GM19372 (cell line): ENCODE results near the gene CENPE.
A peak's percentile ranks its signal among the peaks of the same experiment; 100 is the strongest.

Experiments used
- ATAC-seq: cut with Tn5 transposase; IDR thresholded peaks from one replicate; pipeline ENCODE4 v1.9.1; 2021; ENCODE audit warnings: mild to moderate bottlenecking, low read depth, moderate library complexity; ENCODE audit not compliant: unreplicated experiment

The CENPE gene

DNA sequence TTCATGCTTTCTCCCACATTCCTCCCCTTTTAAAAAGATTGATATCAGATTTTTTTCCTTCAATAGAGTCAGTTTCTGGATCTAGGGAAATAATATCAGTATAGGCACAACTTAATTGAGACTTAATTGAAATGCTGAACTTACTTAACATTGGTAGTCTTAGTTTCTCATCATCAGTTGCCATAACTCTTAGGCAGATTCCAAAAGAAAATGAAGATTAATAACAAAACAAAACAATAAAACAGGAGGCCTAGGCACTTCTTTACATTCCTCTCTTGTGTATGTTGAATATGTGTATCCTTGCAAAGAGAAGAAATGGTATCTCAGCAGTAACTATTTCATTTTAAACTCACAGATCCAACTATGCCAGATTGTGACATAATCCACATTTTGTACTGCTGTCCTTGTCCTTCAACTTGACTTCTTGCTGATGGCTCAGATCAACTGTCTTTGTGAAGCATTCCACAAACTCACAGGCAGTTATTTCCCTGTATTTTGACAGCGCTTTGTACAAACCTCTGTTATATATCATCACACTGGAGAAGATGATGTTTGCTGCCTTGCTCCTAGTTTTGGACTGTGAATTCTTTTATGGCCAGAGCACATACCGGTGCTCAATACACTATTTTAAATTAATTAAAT is 112.5 kb downstream of the CENPE start:
- no peak for ATAC-seq

GRCh38 chr4:103079621-103080020 is 118.5 kb downstream of the CENPE start:
- ATAC-seq = no peak

DNA sequence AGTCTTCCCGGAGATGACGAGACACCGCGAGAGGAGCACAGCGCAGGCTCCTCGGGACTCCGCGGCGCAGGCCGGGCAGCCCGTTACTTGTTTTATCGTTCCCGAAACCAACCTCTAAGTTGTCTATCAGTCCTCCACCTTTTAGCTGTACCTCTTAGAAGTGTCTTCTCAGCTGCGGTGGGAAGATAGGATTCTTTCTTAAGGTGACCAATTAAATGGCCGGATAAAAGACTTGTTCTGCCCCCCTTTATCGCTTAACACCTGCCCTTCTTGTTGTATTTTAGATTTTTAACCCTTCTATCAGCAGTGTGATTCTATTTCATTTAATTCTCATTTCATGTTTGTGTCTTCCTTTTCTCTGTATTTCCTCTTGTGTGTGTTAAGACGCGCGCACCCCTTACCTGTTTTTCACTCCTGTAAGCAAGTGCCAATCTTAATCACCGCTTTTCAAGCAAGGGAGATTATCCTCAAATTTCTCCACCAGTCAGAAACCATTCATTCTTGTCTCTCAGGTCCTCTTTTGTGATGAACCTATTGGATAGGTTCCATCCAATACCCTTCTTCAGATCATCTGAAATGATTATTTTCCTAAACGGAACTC is 121.3 kb downstream of the CENPE start, which contains the start of gene SLC9B2:
TSS of gene SLC9B2 (minus strand) at position 15 of the 601 bp plus-strand sequence. CDS start 9,211 bp downstream, outside the sequence.
- ATAC-seq = peak; percentile 48

- peak; percentile 52 for ATAC-seq
Measured at GRCh38 chr4:103075894-103076746, 122.0 kb downstream of the CENPE start.

DNA sequence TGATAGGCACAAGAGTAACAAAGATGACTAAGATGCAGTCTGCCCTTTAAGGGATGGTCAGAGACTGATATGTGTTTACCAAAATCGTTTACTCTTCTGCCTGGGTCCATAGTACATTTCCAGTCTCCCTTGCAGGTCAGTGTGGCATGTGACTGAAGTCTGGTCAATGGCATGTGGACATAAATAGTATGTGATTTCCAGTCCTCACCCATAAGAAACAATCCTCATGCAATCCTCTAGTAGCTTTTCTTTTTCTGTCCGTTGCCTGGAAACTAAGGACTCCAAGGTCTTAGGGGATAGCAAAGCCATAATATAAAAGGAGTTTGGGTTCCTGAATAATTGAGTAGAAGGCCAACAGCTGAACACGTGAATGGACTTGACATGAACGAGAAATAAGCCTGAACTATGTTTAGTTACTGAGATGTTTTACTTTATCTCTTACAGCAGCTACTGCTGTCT is 122.7 kb downstream of the CENPE start:
- no peak for ATAC-seq

GRCh38 chr4:103074744-103075434 is 123.3 kb downstream of the CENPE start:
- ATAC-seq = no peak

- no peak for ATAC-seq
Measured at GRCh38 chr4:103073792-103074438, 124.2 kb downstream of the CENPE start.

GRCh38 chr4:103067841-103068547 is 130.1 kb downstream of the CENPE start:
- ATAC-seq = no peak

DNA sequence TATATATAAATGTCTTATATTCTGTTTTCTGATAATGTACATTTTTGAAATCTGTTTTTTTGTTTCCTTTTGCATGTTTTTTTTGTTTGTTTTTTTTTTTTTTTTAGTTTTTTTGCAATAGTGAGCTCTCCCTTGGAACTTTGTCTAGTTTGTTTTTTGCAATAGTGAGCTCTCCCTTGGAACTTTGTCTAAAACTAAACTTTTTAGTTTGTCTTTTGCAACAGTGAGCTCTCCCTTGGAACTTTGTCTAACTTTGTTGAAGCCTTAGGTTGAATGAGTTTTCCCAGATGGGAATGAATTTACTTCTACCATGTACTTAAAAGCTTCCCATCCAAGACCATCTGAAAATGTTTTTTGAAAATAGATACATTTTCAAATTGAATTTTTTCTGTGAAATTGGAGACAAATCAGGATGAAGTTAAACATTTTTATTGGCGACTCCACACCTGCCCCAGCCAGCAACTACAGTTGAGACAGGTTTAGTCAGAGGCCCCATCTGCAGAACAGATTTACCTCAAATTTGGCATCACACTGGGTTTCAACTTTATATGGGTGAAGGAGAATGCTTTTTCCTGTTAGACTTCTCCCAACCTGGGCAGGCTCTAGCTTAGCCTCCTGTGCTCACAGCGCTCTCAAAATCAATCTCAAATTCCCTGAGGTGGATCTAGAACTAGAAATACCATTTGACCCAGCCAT is 137.5 kb downstream of the CENPE start:
- no peak for ATAC-seq
